Chondrocyte (in vitro differentiated cells): Measurements from ENCODE around the gene MCM3. TPM values are rescaled to one million over a fixed set of nuclear protein-coding genes. Genes with fewer than 3 reads are reported as not detected.
A peak's percentile ranks its signal among the peaks of the same experiment; 100 is the strongest.

Experiments
- DNase-seq: peaks from one replicate; pipeline ENCODE4 v3.0.0; 2021; ENCODE audit warnings: mixed read lengths, low spot score
- H3K27ac Mint-ChIP-seq: one replicate; pipeline ENCODE4 v1.8.0; 2021; ENCODE audit warnings: mild to moderate bottlenecking, moderate library complexity, mixed read lengths; ENCODE audit not compliant: unreplicated experiment
- H3K27me3 Mint-ChIP-seq: 2 replicates; pipeline ENCODE4 v1.8.0; 2021; ENCODE audit warnings: low read depth, mixed read lengths
- H3K36me3 Mint-ChIP-seq: 2 replicates; pipeline ENCODE4 v1.8.0; 2021; ENCODE audit warnings: low read depth, mixed read lengths
- H3K4me1 Mint-ChIP-seq: 2 replicates; pipeline ENCODE4 v1.8.0; 2021; ENCODE audit warnings: low read depth, mild to moderate bottlenecking, mixed read lengths
- H3K4me3 Mint-ChIP-seq: one replicate; pipeline ENCODE4 v1.8.0; 2021; ENCODE audit warnings: mild to moderate bottlenecking, moderate library complexity, mixed read lengths; ENCODE audit not compliant: unreplicated experiment
- H3K9me3 Mint-ChIP-seq: 2 replicates; pipeline ENCODE4 v1.8.0; 2021; ENCODE audit warnings: low read depth, mixed read lengths
- CTCF ChIP-seq: fragments of 200-600 bp; sonication (generic); IDR thresholded peaks from 2 replicates; pipeline ENCODE4 v1.5.0; 2021; ENCODE audit warnings: antibody characterized with exemption, mild to moderate bottlenecking, moderate library complexity
- long read RNA-seq: library from polyadenylated mRNA; stranded (forward); transcript quantifications from one replicate; pipeline ENCODE4 v2.0.0, GENCODE V29; 2021
- total RNA-seq: library from RNA; stranded (reverse); gene quantifications from 3 replicates; pipeline ENCODE4 v1.2.1, GENCODE V29; 2021

MCM3 gene
- total RNA-seq: 23.0 to 55.0 TPM (median 24.9 TPM) in 3 replicates
- long read RNA-seq, transcript MCM3-201 (17 exons, 3,083 nt): major isoform, 109 of 126 reads
- long read RNA-seq, partial matches to known transcripts: 7 of 126 reads
- long read RNA-seq, other reads (novel, unspliced or antisense): 9 of 126 reads

GRCh38 chr6:52284460-52285176 lies at the start of gene MCM3:
Gene MCM3 (minus strand): TSS chr6:52284742. CDS start chr6:52284674, 68 bp downstream.
- no peak within 1 kb of the TSS for H3K4me3 Mint-ChIP-seq
- no peaks in the 10 kb centered on the region for H3K27me3 Mint-ChIP-seq
- peak; percentile 97 for DNase-seq
- no peak within 1 kb of the TSS for H3K27ac Mint-ChIP-seq
- peaks cover 16% of the 10 kb centered on the region for H3K36me3 Mint-ChIP-seq
- no peaks in the 10 kb centered on the region for H3K9me3 Mint-ChIP-seq
- H3K4me1 Mint-ChIP-seq: peaks cover 14% of the 10 kb centered on the region
- TF ChIP-seq CTCF: no peak

- H3K4me3 Mint-ChIP-seq: no peak overlapping the region
- H3K27ac Mint-ChIP-seq: no peak overlapping the region
- H3K4me1 Mint-ChIP-seq: peaks cover 6% of the 10 kb centered on the region
- H3K27me3 Mint-ChIP-seq: no peaks in the 10 kb centered on the region
- no peaks in the 10 kb centered on the region for H3K36me3 Mint-ChIP-seq
- no peak for DNase-seq
- H3K9me3 Mint-ChIP-seq: no peaks in the 10 kb centered on the region
- no peak for TF ChIP-seq CTCF
Observed at GRCh38 chr6:52333840-52334200, 49.3 kb upstream of the MCM3 start.

GRCh38 chr6:52331793-52332457 lies 47.4 kb upstream of the MCM3 start:
- DNase-seq: no peak
- H3K4me1 Mint-ChIP-seq: peaks cover 6% of the 10 kb centered on the region
- no peaks in the 10 kb centered on the region for H3K27me3 Mint-ChIP-seq
- H3K27ac Mint-ChIP-seq: no peak overlapping the region
- no peak overlapping the region for H3K4me3 Mint-ChIP-seq
- no peaks in the 10 kb centered on the region for H3K9me3 Mint-ChIP-seq
- H3K36me3 Mint-ChIP-seq: no peaks in the 10 kb centered on the region
- no peak for TF ChIP-seq CTCF

- no peak overlapping the region for H3K27ac Mint-ChIP-seq
- no peak for DNase-seq
Observed at GRCh38 chr6:52330470-52330869, 45.9 kb upstream of the MCM3 start.

More at GRCh38 chr6:52330470-52330869, 45.9 kb upstream of the MCM3 start:
- Mint-ChIP-seq H3K4me3 (no peak overlapping the region), H3K27me3 (no peaks in the 10 kb centered on the region), H3K9me3 (no peaks in the 10 kb centered on the region), H3K4me1 (peaks cover 6% of the 10 kb centered on the region), H3K36me3 (no peaks in the 10 kb centered on the region)
- TF ChIP-seq CTCF: no peak
